Upper lobe of left lung (tissue), 6 donors: ENCODE results near the gene VPS8. TPM values are rescaled to one million over a fixed set of nuclear protein-coding genes. Genes with fewer than 3 reads are reported as not detected.

Experiments used
- ATAC-seq, 2 donors: fragments of 200-7000 bp; cut with Tn5 transposase; one replicate each; pipeline ENCODE4 v1.9.1; 2022; ENCODE audit warnings: mild to moderate bottlenecking in 2 of 2, moderate library complexity in 2 of 2; ENCODE audit not compliant: low FRiP score in 2 of 2
- DNase-seq, 2 donors: peaks; one replicate each; pipeline ENCODE4 v3.0.0-alpha.2; 2019 to 2020
- H3K27ac ChIP-seq, 4 donors: fragments of 200-600 bp; sonication (generic); one replicate each; pipeline ENCODE4 v1.5.1; 2016 to 2019
- H3K27me3 ChIP-seq, 4 donors: fragments of 200-600 bp; sonication (generic); one replicate each; pipeline ENCODE4 v1.5.1; 2017 to 2019
- H3K36me3 ChIP-seq, 4 donors: fragments of 200-600 bp; sonication (generic); one replicate each; pipeline ENCODE4 v1.5.1; 2016 to 2019
- H3K4me1 ChIP-seq, 4 donors: fragments of 200-600 bp; sonication (generic); one replicate each; pipeline ENCODE4 v1.5.1; 2018 to 2019
- H3K4me3 ChIP-seq, 4 donors: fragments of 200-600 bp; sonication (generic); one replicate each; pipeline ENCODE4 v1.5.1; 2017 to 2019; ENCODE audit warnings: mild to moderate bottlenecking in 2 of 4, moderate library complexity in 1 of 4
- H3K9me3 ChIP-seq, 4 donors: fragments of 200-600 bp; sonication (generic); one replicate each; pipeline ENCODE4 v1.5.1; 2018 to 2019
- CTCF ChIP-seq, 6 experiments: fragments of 450-650 bp in 4 of 6; fragments of 200-600 bp in 2 of 6; sonication (generic) in 2 of 6; IDR thresholded peaks; one replicate each; pipeline ENCODE4 v1.5.1; 2016 to 2019; ENCODE audit warnings: antibody characterized with exemption in 6 of 6
- EP300 ChIP-seq, 4 donors: sonication (generic); formaldehyde crosslinking; IDR thresholded peaks; one replicate each; pipeline ENCODE4 v1.5.1; 2017; ENCODE audit warnings: antibody characterized with exemption in 4 of 4, control low read depth in 2 of 4
- POLR2A ChIP-seq, 4 donors: fragments of 450-650 bp; IDR thresholded peaks; one replicate each; pipeline ENCODE4 v1.5.1; 2016 to 2017; ENCODE audit warnings: antibody characterized with exemption in 4 of 4, mild to moderate bottlenecking in 2 of 4
- POLR2AphosphoS5 ChIP-seq, 2 donors: sonication (generic); formaldehyde crosslinking; IDR thresholded peaks; one replicate each; pipeline ENCODE4 v1.5.1; 2017; ENCODE audit warnings: antibody characterized with exemption in 2 of 2
- WGBS, 2 donors: methylation state at CpG; one replicate each; pipeline ENCODE4 v1.1.5; 2017 to 2018; 5-methylcytosine and 5-hydroxymethylcytosine counted together
- total RNA-seq, 6 donors: library from RNA; depleted of rRNA in 4 of 6; stranded (reverse); fragments of >200 nt in 4 of 6; gene quantifications; one replicate each; pipeline versions ENCODE4 v1.1.0 to v1.2.1, GENCODE V29; 2016 to 2021
- donor health status: DM: no; HTN: no; CAD: no; lungs with moderate emphysema.
- donor health status: DM: no; HTN: yes; CAD: no; lungs with severe emphysema.

VPS8 gene
- total RNA-seq, 6 donors from 2014 or later = 50.9 to 147 (median 61.5) TPM

GRCh38 chr3:185056908-185057307, 244.9 kb downstream of the VPS8 start:
- TF ChIP-seq CTCF (IDR thresholded peaks at IDR 0.05) (no peak), POLR2AphosphoS5 (IDR thresholded peaks at IDR 0.05) (no peak), POLR2A (IDR thresholded peaks at IDR 0.05) (no peak), EP300 (IDR thresholded peaks at IDR 0.05) (no peak)
- WGBS, 2 donors = 93 to 97% methylated on average over 2 of the region's 2 CpGs

GRCh38 chr3:185057829-185058228, 245.9 kb downstream of the VPS8 start:
- 91 to 100% methylated on average over 1 of the region's 1 CpG for WGBS, 2 donors

More at GRCh38 chr3:185056908-185057307, 244.9 kb downstream of the VPS8 start:
- ATAC-seq (no peak), DNase-seq (no peak)
- H3K4me1 ChIP-seq = no peaks in the 10 kb centered on the region
- peaks cover 0 to 14% (median 11%) of the 10 kb centered on the region in 4 donors for H3K9me3 ChIP-seq
- no peaks in the 10 kb centered on the region for H3K27me3 ChIP-seq
- no peak overlapping the region for H3K4me3 ChIP-seq
- no peak overlapping the region for H3K27ac ChIP-seq
- H3K36me3 ChIP-seq = peaks cover 0 to 23% (median 16%) of the 10 kb centered on the region in 4 donors

GRCh38 chr3:185058796-185059195, 246.8 kb downstream of the VPS8 start:
- peaks cover 0 to 14% (median 11%) of the 10 kb centered on the region in 4 donors for H3K9me3 ChIP-seq
- peak in 1 of 2 donors; percentile 35 for ATAC-seq
- DNase-seq = no peak
- no peak for TF ChIP-seq EP300 (IDR thresholded peaks at IDR 0.05)
- no peak for TF ChIP-seq POLR2AphosphoS5 (IDR thresholded peaks at IDR 0.05)
- no peak for TF ChIP-seq POLR2A (IDR thresholded peaks at IDR 0.05)
- TF ChIP-seq CTCF (IDR thresholded peaks at IDR 0.05) = no peak
- no peak overlapping the region for H3K27ac ChIP-seq
- peaks cover 0 to 5% (median under 1%) of the 10 kb centered on the region in 4 donors for H3K36me3 ChIP-seq
- no peaks in the 10 kb centered on the region for H3K27me3 ChIP-seq
- no peaks in the 10 kb centered on the region for H3K4me1 ChIP-seq
- no peak overlapping the region for H3K4me3 ChIP-seq
- 52 to 65% methylated on average over 2 of the region's 2 CpGs for WGBS, 2 donors

More at GRCh38 chr3:185057829-185058228, 245.9 kb downstream of the VPS8 start:
- DNase-seq (no peak), ATAC-seq (no peak)
- TF ChIP-seq EP300 (IDR thresholded peaks at IDR 0.05) = no peak
- no peak for TF ChIP-seq CTCF (IDR thresholded peaks at IDR 0.05)
- no peak for TF ChIP-seq POLR2A (IDR thresholded peaks at IDR 0.05)
- no peak for TF ChIP-seq POLR2AphosphoS5 (IDR thresholded peaks at IDR 0.05)
- no peaks in the 10 kb centered on the region for H3K27me3 ChIP-seq
- H3K4me3 ChIP-seq = no peak overlapping the region
- peaks cover 0 to 14% (median 11%) of the 10 kb centered on the region in 4 donors for H3K9me3 ChIP-seq
- no peaks in the 10 kb centered on the region for H3K4me1 ChIP-seq
- peaks cover 0 to 15% (median 9%) of the 10 kb centered on the region in 4 donors for H3K36me3 ChIP-seq
- no peak overlapping the region for H3K27ac ChIP-seq

GRCh38 chr3:185059766-185060165, 247.8 kb downstream of the VPS8 start:
- Histone ChIP-seq H3K4me1 (no peaks in the 10 kb centered on the region), H3K9me3 (peaks cover 0 to 14% (median 11%) of the 10 kb centered on the region in 4 donors), H3K27ac (no peak overlapping the region), H3K4me3 (no peak overlapping the region), H3K36me3 (no peaks in the 10 kb centered on the region), H3K27me3 (no peaks in the 10 kb centered on the region)
- no peak for TF ChIP-seq POLR2A (IDR thresholded peaks at IDR 0.05)
- TF ChIP-seq POLR2AphosphoS5 (IDR thresholded peaks at IDR 0.05) = no peak
- TF ChIP-seq CTCF (IDR thresholded peaks at IDR 0.05) = no peak
- no peak for TF ChIP-seq EP300 (IDR thresholded peaks at IDR 0.05)
- WGBS, 2 donors = 44 to 49% methylated on average over 2 of the region's 2 CpGs
- ATAC-seq = peak in 1 of 2 donors; percentile 54
- DNase-seq = peak in 1 of 2 donors; percentile 45

- ATAC-seq (no peak), DNase-seq (no peak)
- no peak for TF ChIP-seq POLR2A (IDR thresholded peaks at IDR 0.05)
- no peak for TF ChIP-seq CTCF (IDR thresholded peaks at IDR 0.05)
- no peak for TF ChIP-seq EP300 (IDR thresholded peaks at IDR 0.05)
- TF ChIP-seq POLR2AphosphoS5 (IDR thresholded peaks at IDR 0.05) = no peak
- no peak overlapping the region for H3K27ac ChIP-seq
- H3K4me1 ChIP-seq = no peaks in the 10 kb centered on the region
- no peak overlapping the region for H3K4me3 ChIP-seq
- H3K36me3 ChIP-seq = no peaks in the 10 kb centered on the region
- WGBS, 2 donors = 100% methylated on average over 2 of the region's 2 CpGs; no CpG with 5 or more reads in 1 of the 2 donors
- H3K9me3 ChIP-seq = peaks cover 0 to 14% (median 9%) of the 10 kb centered on the region in 4 donors
- no peaks in the 10 kb centered on the region for H3K27me3 ChIP-seq
Observed at GRCh38 chr3:185060655-185061054, 248.7 kb downstream of the VPS8 start.
